GM12892 (cell line): ENCODE data around the gene HIRIP3.
A peak's percentile ranks its signal among the peaks of the same experiment; 100 is the strongest.

Source experiments
- DNase-seq: peaks from one replicate; pipeline ENCODE4 v3.0.0; 2011; ENCODE audit not compliant: insufficient read length
- FAIRE-seq: peaks from 2 replicates; lab custom pipeline; 2011; peaks lifted over from hg19 to GRCh38; lab: Jason Lieb, UNC
- POLR2A ChIP-seq: IDR thresholded peaks from 2 replicates; pipeline ENCODE4 v1.6.1; 2011; ENCODE audit warnings: low read depth, low read length, control low read depth
- POLR2AphosphoS5 ChIP-seq: IDR thresholded peaks from 2 replicates; pipeline ENCODE4 v1.6.1; 2011; ENCODE audit warnings: low read depth, low read length, control low read depth
- TAF1 ChIP-seq: IDR thresholded peaks from 2 replicates; pipeline ENCODE4 v1.6.1; 2011; ENCODE audit warnings: low read depth, mild to moderate bottlenecking, control low read depth, low read length, borderline replicate concordance

The HIRIP3 gene

DNA sequence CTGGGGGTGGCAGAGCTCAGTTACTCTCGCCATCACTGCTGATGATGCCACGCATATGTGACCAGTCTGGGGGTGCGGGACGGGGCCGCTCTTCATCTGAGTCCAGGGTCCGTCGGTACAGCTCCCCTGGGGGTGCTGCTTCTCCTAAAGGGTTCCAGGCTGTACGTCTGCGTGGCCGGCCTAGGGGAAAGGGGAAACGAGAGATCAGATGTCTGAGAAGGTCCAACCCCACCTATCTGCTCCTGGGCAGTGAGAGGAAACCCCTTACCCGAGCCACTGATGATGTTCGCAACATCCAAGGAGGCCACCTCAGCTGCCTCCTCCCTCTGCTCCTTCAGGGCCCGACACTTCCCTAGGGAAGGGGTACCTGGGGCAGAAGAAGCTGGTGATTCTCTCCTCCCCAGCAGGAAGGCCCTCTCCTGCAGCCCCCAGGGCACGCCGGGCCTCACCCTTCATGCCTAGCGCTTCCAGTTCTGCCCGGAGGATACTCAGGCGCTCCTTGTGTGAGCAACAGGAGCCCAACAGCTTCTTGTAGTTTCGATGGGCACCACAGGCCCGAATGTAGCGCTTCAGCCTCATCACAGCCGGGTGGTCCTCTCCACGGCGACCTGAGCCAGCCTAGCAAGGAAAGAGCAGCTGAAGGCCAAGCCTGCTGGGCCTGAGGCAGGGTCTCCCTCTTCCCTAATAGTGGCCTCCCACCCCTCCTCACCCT lies 2.1 kb downstream of the HIRIP3 start:
- no peak for TF ChIP-seq TAF1
- no peak; the same call in 1 of the 2 replicates for TF ChIP-seq POLR2A
- TF ChIP-seq POLR2AphosphoS5: no peak
- DNase-seq (no peak), FAIRE-seq (no peak)

DNA sequence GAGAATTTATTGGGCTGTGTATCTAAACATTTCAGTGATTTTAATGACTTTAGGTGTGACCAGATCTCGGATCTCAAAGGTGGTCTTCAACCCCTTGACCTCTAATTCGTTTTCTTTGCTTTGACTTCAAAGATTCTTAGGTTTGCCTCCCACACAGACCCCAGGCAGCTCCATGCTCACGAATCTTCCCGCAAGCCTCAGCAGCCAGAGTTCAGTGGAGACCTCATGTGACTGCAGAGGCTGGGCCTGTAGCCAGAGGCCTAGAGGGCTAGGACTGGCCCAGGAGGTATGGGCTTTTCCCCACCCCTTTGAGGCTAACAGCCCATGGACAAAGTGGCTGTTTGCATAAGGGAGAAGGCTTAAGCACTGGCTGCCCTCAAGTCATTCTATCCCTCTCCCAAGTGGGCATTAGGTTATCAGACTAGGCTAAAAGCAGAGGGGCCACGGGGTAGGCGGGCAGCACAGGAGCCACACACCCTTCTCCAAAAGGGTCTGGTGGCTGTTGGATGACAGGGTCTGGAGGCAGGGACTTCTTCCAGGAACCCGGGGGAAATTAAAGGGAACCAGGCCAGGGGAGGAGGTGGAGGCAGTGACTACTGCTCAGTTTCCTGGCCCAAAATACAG lies 3.0 kb downstream of the HIRIP3 start:
- DNase-seq: no peak
- FAIRE-seq: no peak
- no peak for TF ChIP-seq POLR2A
- no peak for TF ChIP-seq TAF1

DNA sequence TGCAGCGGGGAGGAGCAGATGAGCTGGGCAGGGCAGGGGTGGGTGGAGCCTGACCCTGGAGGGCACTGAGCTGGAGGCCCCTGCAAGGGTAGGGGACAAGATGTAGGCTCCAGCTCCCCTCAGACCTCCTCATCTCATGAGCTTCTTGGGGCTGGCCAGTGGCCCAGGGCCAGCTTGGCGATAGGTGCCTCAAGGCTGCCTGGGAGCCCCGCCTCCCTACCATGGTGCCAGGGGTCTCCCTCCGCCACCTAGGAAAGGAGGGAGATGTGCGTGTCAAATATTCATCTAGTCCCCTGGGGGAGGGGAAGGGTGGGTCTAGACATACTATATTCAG lies 3.9 kb downstream of the HIRIP3 start:
- no peak for TF ChIP-seq POLR2AphosphoS5
- TF ChIP-seq POLR2A: 0 out of 2 replicates have a peak, but pooled peaks have one; percentile 28
- DNase-seq: no peak
- no peak for FAIRE-seq

GRCh38 chr16:29990883-29991570 lies 4.4 kb downstream of the HIRIP3 start:
- DNase-seq (no peak), FAIRE-seq (no peak)
- no peak for TF ChIP-seq POLR2AphosphoS5
- TF ChIP-seq TAF1: no peak
- TF ChIP-seq POLR2A: no peak

- no peak for DNase-seq
- no peak for TF ChIP-seq TAF1
- no peak for TF ChIP-seq POLR2AphosphoS5
- no peak for TF ChIP-seq POLR2A
- no peak for FAIRE-seq
These were observed 5.4 kb downstream of the HIRIP3 start for GRCh38 chr16:29990034-29990433.

DNA sequence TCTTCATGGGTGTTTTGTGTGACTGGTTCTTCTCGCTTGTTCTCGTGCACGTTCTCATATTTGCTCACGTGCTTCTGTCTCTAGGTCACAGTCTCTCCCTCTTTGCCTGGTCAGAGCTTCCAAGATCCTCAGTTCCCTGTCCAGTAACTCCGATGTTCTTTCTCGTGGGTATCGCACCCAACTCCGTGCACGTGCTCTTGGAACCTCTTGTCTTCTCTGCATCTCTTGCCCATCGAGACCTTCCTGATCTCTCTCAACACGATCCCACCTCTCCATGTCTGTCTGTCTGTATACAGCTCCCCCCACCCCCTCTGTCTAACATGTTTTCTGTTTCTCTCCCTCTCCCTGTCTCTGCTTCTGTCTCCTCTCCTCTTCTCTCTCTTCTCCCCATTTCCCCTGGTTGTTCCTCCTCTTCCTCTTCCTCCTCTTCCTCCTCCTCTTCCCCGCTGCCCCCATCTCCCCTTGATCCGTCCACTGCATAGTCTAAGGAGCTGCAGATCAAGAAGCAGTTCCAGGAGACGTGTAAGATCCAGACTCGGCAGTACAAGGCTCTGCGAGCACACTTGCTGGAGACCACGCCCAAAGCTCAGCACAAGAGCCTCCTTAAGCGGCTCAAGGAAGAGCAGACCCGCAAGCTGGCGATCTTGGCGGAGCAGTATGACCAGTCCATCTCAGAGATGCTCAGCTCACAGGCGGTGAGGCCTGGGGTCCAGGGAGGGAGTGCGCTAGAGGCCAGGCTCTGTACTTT lies 6.1 kb downstream of the HIRIP3 start:
- no peak for DNase-seq
- no peak for TF ChIP-seq POLR2AphosphoS5
- no peak for TF ChIP-seq TAF1
- TF ChIP-seq POLR2A: no peak
- FAIRE-seq: no peak

- no peak for FAIRE-seq
- DNase-seq: no peak
- no peak for TF ChIP-seq POLR2A
- no peak for TF ChIP-seq TAF1
These were observed 6.9 kb downstream of the HIRIP3 start for GRCh38 chr16:29988346-29989075.

DNA sequence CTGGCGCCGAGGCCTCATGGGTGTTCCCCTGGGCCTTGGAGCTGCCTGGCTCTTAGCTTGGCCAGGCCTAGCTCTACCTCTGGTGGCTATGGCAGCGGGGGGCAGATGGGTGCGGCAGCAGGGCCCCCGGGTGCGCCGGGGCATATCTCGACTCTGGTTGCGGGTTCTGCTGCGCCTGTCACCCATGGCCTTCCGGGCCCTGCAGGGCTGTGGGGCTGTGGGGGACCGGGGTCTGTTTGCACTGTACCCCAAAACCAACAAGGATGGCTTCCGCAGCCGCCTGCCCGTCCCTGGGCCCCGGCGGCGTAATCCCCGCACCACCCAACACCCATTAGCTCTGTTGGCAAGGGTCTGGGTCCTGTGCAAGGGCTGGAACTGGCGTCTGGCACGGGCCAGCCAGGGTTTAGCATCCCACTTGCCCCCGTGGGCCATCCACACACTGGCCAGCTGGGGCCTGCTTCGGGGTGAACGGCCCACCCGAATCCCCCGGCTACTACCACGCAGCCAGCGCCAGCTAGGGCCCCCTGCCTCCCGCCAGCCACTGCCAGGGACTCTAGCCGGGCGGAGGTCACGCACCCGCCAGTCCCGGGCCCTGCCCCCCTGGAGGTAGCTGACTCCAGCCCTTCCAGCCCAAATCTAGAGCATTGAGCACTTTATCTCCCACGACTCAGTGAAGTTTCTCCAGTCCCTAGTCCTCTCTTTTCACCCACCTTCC lies 7.9 kb downstream of the HIRIP3 start:
- FAIRE-seq (no peak), DNase-seq (no peak)
- TF ChIP-seq POLR2A: no peak
- TF ChIP-seq TAF1: no peak
- no peak for TF ChIP-seq POLR2AphosphoS5

GRCh38 chr16:29986931-29987330 lies 8.5 kb downstream of the HIRIP3 start:
- TF ChIP-seq TAF1 (no peak), POLR2AphosphoS5 (no peak), POLR2A (no peak)
- DNase-seq: no peak
- FAIRE-seq: no peak

- no peak for FAIRE-seq
- TF ChIP-seq POLR2AphosphoS5 (no peak), POLR2A (no peak), TAF1 (no peak)
These were observed 9.2 kb downstream of the HIRIP3 start for GRCh38 chr16:29986231-29986630.

More at GRCh38 chr16:29986231-29986630, 9.2 kb downstream of the HIRIP3 start:
- DNase-seq: no peak
